ENCODE results near the gene PMS2.

The PMS2 gene

DNA sequence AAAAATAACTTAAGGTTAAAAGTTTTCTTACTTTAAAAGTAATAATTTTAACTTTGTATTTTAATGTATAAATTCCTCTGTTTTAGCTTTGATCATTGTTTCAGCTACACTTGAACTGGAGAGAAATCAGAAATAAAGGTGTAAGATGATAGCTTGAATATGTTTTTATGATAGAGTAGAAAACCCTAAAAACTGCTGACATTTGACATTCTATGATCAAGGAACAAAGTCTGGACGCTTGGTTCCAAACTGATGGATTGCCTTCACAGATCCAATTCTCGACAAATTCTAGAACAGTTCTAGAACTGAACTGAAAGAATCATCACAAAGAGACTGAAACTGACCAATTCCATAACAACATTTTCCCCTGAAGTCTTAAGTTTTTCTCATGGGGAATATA, 22.1 kb upstream of the PMS2 start, which contains the start of gene ANKRD61:
Gene ANKRD61 (plus strand): TSS at position 389 of the 400 bp plus-strand sequence. CDS start 0 bp downstream, at position 389.
- no peaks in the 10 kb centered on the region for H3K27me3 ChIP-seq (ENCODE audit: control insufficient read depth, insufficient read depth, low read length)
- H3K27ac ChIP-seq (ENCODE audit: low read length): no peak within 1 kb of the TSS
- no peak within 1 kb of the TSS for H3K4me3 ChIP-seq (ENCODE audit: low read length)
- no peaks in the 10 kb centered on the region for H3K4me1 ChIP-seq (ENCODE audit: control insufficient read depth, low read depth, low read length)
- peaks cover 57% of the 10 kb centered on the region for H3K36me3 ChIP-seq (ENCODE audit: control insufficient read depth, low read depth, low read length)
- H3K9me3 ChIP-seq (ENCODE audit: control insufficient read depth, low read depth, low read length): no peaks in the 10 kb centered on the region
- H3K9ac ChIP-seq (ENCODE audit: low read length): no peak within 1 kb of the TSS

DNA sequence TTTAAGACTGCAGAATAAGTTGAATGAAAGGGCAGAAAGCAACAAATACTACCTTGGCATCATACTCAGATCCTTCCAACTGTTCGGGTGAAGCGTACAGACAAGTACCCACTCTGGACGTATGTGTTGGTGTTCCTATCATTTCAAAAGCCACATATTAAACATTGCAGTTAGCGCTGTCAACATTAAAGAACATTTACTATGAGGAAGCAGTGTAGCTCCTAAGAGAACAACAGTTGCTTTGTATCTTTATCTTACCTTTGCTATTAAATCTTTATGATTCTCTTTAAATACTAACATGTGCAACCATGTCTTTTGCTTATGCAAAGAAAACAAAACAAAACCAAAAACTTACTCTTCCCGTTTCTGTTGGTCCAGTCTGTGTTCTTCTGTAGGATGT, 19.7 kb upstream of the PMS2 start:
- Histone ChIP-seq H3K9ac (ENCODE audit: low read length) (no peak overlapping the region), H3K9me3 (ENCODE audit: control insufficient read depth, low read depth, low read length) (no peaks in the 10 kb centered on the region), H3K4me3 (ENCODE audit: low read length) (no peak overlapping the region), H3K27me3 (ENCODE audit: control insufficient read depth, insufficient read depth, low read length) (no peaks in the 10 kb centered on the region), H3K27ac (ENCODE audit: low read length) (no peak overlapping the region), H3K36me3 (ENCODE audit: control insufficient read depth, low read depth, low read length) (peaks cover 54% of the 10 kb centered on the region), H3K4me1 (ENCODE audit: control insufficient read depth, low read depth, low read length) (no peaks in the 10 kb centered on the region)

- H3K9ac ChIP-seq (ENCODE audit: low read length): no peak overlapping the region
- peaks cover 57% of the 10 kb centered on the region for H3K36me3 ChIP-seq (ENCODE audit: control insufficient read depth, low read depth, low read length)
- no peaks in the 10 kb centered on the region for H3K27me3 ChIP-seq (ENCODE audit: control insufficient read depth, insufficient read depth, low read length)
- no peak overlapping the region for H3K27ac ChIP-seq (ENCODE audit: low read length)
- no peak overlapping the region for H3K4me3 ChIP-seq (ENCODE audit: low read length)
- H3K9me3 ChIP-seq (ENCODE audit: control insufficient read depth, low read depth, low read length): no peaks in the 10 kb centered on the region
- H3K4me1 ChIP-seq (ENCODE audit: control insufficient read depth, low read depth, low read length): no peaks in the 10 kb centered on the region
These were observed 19.0 kb upstream of the PMS2 start for GRCh38 chr7:6027806-6028365.

GRCh38 chr7:6026820-6027311, 18.0 kb upstream of the PMS2 start:
- H3K36me3 ChIP-seq (ENCODE audit: control insufficient read depth, low read depth, low read length): peaks cover 63% of the 10 kb centered on the region
- no peaks in the 10 kb centered on the region for H3K9me3 ChIP-seq (ENCODE audit: control insufficient read depth, low read depth, low read length)
- no peaks in the 10 kb centered on the region for H3K27me3 ChIP-seq (ENCODE audit: control insufficient read depth, insufficient read depth, low read length)
- no peak overlapping the region for H3K4me3 ChIP-seq (ENCODE audit: low read length)
- no peak overlapping the region for H3K9ac ChIP-seq (ENCODE audit: low read length)
- H3K4me1 ChIP-seq (ENCODE audit: control insufficient read depth, low read depth, low read length): no peaks in the 10 kb centered on the region
- H3K27ac ChIP-seq (ENCODE audit: low read length): no peak overlapping the region

DNA sequence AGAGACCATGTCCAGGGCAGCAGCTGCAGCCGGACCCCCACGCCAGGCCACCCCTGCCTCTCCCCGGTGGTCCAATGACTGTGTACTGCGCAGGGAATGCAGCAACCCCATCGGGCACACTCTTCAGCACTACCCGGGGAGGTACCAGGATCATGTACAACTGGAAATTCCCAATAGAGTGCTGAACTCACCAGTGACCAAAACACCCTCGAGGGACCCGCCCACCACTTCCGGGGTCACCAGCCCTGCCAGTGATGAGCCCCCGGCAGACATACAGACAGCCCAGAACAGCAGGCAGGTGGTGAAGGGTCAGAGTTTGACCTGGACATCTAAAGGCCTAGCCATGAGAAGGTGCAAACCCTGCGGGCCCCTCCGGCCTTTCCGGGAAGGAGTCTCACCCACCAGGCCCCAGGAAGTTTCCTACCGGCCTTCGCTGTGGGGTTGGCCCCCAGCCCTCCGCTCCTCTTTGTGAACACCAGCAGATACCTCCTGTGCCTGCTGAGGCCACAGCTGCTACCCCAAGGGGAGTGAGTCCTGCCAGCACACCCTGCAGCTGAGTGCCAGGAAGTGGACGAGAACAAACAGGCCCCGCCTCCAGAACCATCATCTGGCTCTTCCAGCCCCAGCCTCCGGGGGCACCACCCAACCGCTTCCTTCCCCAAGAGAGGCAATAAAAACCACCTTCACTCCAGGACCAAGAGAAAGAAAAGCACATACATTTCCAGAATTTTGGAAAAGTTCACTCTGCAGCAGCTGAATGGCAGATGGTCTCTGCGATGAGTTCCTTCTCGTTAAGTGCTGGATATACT, 17.4 kb upstream of the PMS2 start:
- Histone ChIP-seq H3K9ac (ENCODE audit: low read length) (no peak overlapping the region), H3K9me3 (ENCODE audit: control insufficient read depth, low read depth, low read length) (no peaks in the 10 kb centered on the region), H3K27me3 (ENCODE audit: control insufficient read depth, insufficient read depth, low read length) (no peaks in the 10 kb centered on the region), H3K27ac (ENCODE audit: low read length) (no peak overlapping the region), H3K36me3 (ENCODE audit: control insufficient read depth, low read depth, low read length) (peaks cover 63% of the 10 kb centered on the region), H3K4me3 (ENCODE audit: low read length) (no peak overlapping the region), H3K4me1 (ENCODE audit: control insufficient read depth, low read depth, low read length) (no peaks in the 10 kb centered on the region)

- H3K9ac ChIP-seq (ENCODE audit: low read length): no peak overlapping the region
- H3K27ac ChIP-seq (ENCODE audit: low read length): no peak overlapping the region
- no peaks in the 10 kb centered on the region for H3K27me3 ChIP-seq (ENCODE audit: control insufficient read depth, insufficient read depth, low read length)
- H3K36me3 ChIP-seq (ENCODE audit: control insufficient read depth, low read depth, low read length): peaks cover 78% of the 10 kb centered on the region
- H3K4me3 ChIP-seq (ENCODE audit: low read length): no peak overlapping the region
- H3K9me3 ChIP-seq (ENCODE audit: control insufficient read depth, low read depth, low read length): no peaks in the 10 kb centered on the region
- no peaks in the 10 kb centered on the region for H3K4me1 ChIP-seq (ENCODE audit: control insufficient read depth, low read depth, low read length)
These were observed 15.2 kb upstream of the PMS2 start for GRCh38 chr7:6023974-6024435.

GRCh38 chr7:6022707-6023106, 13.9 kb upstream of the PMS2 start:
- H3K9ac ChIP-seq (ENCODE audit: low read length): no peak overlapping the region
- H3K4me3 ChIP-seq (ENCODE audit: low read length): no peak overlapping the region
- no peaks in the 10 kb centered on the region for H3K4me1 ChIP-seq (ENCODE audit: control insufficient read depth, low read depth, low read length)
- no peaks in the 10 kb centered on the region for H3K27me3 ChIP-seq (ENCODE audit: control insufficient read depth, insufficient read depth, low read length)
- no peak overlapping the region for H3K27ac ChIP-seq (ENCODE audit: low read length)
- H3K36me3 ChIP-seq (ENCODE audit: control insufficient read depth, low read depth, low read length): peaks cover 76% of the 10 kb centered on the region
- no peaks in the 10 kb centered on the region for H3K9me3 ChIP-seq (ENCODE audit: control insufficient read depth, low read depth, low read length)

- Histone ChIP-seq H3K27ac (ENCODE audit: low read length) (no peak overlapping the region), H3K4me1 (ENCODE audit: control insufficient read depth, low read depth, low read length) (no peaks in the 10 kb centered on the region), H3K9ac (ENCODE audit: low read length) (no peak overlapping the region), H3K4me3 (ENCODE audit: low read length) (no peak overlapping the region), H3K9me3 (ENCODE audit: control insufficient read depth, low read depth, low read length) (no peaks in the 10 kb centered on the region), H3K27me3 (ENCODE audit: control insufficient read depth, insufficient read depth, low read length) (no peaks in the 10 kb centered on the region), H3K36me3 (ENCODE audit: control insufficient read depth, low read depth, low read length) (peaks cover 84% of the 10 kb centered on the region)
These were observed 11.8 kb upstream of the PMS2 start for GRCh38 chr7:6020371-6021286.

GRCh38 chr7:6016653-6016966, 7.8 kb upstream of the PMS2 start:
- Histone ChIP-seq H3K9me3 (ENCODE audit: control insufficient read depth, low read depth, low read length) (no peaks in the 10 kb centered on the region), H3K4me1 (ENCODE audit: control insufficient read depth, low read depth, low read length) (no peaks in the 10 kb centered on the region), H3K9ac (ENCODE audit: low read length) (no peak overlapping the region), H3K27me3 (ENCODE audit: control insufficient read depth, insufficient read depth, low read length) (no peaks in the 10 kb centered on the region), H3K4me3 (ENCODE audit: low read length) (no peak overlapping the region), H3K36me3 (ENCODE audit: control insufficient read depth, low read depth, low read length) (peaks cover 71% of the 10 kb centered on the region), H3K27ac (ENCODE audit: low read length) (no peak overlapping the region)

DNA sequence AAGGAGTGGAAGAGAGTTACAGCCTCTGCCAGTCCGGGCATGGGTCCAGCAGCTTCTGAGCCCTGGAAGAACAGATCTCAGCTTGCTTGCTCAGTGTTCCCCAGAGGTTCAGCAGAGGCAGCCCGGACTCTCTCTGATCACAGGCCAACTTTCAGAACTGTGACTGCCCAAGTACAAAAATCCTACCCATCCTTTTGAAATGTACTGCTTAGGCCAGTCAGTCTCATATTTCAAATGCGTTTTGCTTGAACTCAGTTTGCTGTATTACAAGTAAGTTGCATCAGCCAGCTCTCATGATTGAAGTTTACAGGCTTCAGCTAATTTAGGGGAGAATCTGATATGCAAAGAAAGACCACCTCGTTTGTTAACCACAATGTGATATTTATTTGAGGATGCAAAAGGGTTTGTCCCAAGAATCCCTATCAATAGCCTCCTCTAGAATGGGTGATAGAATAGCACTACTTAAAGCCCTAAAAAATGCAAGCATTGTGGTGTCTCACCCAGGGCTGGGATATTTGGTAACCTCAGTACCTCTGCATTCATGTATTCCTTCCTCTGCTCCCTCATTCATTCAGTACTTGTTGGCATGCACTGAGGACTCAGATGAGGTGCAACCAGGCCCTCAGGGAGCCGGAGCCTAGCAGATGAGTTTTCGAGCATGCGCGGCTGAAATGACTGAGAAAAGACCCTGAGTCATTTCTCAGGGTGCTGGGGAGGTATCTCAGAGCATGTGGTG, 7.2 kb upstream of the PMS2 start:
- no peak overlapping the region for H3K27ac ChIP-seq (ENCODE audit: low read length)
- H3K4me3 ChIP-seq (ENCODE audit: low read length): no peak overlapping the region
- no peaks in the 10 kb centered on the region for H3K4me1 ChIP-seq (ENCODE audit: control insufficient read depth, low read depth, low read length)
- peaks cover 69% of the 10 kb centered on the region for H3K36me3 ChIP-seq (ENCODE audit: control insufficient read depth, low read depth, low read length)
- H3K27me3 ChIP-seq (ENCODE audit: control insufficient read depth, insufficient read depth, low read length): no peaks in the 10 kb centered on the region
- H3K9ac ChIP-seq (ENCODE audit: low read length): no peak overlapping the region
- no peaks in the 10 kb centered on the region for H3K9me3 ChIP-seq (ENCODE audit: control insufficient read depth, low read depth, low read length)

Measured in iPS-18a (cell line).